ENCODE results near the gene PIAS3.
"Not testable (repeated sequence)": the region's sequence is repeated elsewhere in the genome, so short reads cannot be mapped to it uniquely, and the experiment has no call there.

Gene PIAS3

DNA sequence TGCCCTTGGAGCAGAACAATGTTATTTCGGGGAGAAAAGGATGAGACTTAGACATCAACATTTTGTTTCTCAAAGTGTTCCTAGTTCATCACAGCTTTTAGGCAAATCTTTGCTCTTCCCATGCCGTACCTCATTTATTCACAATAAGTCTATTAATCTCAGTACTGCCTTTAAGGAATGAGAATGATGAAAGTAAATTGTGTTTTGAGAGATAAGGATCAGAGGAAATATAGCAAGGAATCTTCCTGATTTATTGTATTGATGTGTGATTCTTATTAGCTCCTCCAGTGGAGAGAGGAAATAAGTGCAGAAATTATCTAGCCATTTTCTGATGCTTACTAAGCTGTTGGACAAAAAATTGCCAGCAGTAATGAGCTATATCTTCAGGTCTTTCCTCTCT, 32.9 kb downstream of the PIAS3 start:
- H3K4me1 ChIP-seq (ENCODE audit: control insufficient read depth, insufficient read depth, low read length) = peaks cover 4% of the 10 kb centered on the region
- WGBS, 2 experiments = 100% methylated on average over 1 of the region's 2 CpGs
- H3K4me3 ChIP-seq (ENCODE audit: insufficient read depth, low read depth, low read length) = no peak overlapping the region
- peaks cover 41% of the 10 kb centered on the region for H3K36me3 ChIP-seq (ENCODE audit: control insufficient read depth, insufficient read depth, low read length)
- H3K27ac ChIP-seq (ENCODE audit: insufficient read depth, low read depth, low read length, poor library complexity, severe bottlenecking) = no peak overlapping the region
- H3K27me3 ChIP-seq (ENCODE audit: control insufficient read depth, insufficient read depth, low read length, poor library complexity, severe bottlenecking) = no peaks in the 10 kb centered on the region
- no peaks in the 10 kb centered on the region for H3K9me3 ChIP-seq (ENCODE audit: control insufficient read depth, low read length)

DNA sequence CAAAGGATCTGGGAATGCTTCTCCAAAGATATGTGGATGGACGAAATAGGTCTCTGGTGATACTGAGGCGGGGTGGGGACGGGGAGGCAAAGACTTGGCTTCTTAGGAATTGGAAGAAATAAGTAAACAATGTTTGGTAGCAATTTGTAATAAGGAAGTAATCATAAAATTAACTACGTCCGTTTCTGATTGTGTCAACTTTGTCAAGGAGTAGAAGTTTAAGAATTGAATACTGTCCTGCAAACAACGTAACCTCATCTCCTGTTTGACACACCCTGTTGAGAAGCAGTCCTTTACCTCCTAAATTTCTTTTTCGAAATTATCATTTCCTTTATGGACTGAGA, 34.4 kb downstream of the PIAS3 start:
- Histone ChIP-seq H3K36me3 (ENCODE audit: control insufficient read depth, insufficient read depth, low read length) (peaks cover 30% of the 10 kb centered on the region), H3K4me1 (ENCODE audit: control insufficient read depth, insufficient read depth, low read length) (peaks cover 4% of the 10 kb centered on the region), H3K27me3 (ENCODE audit: control insufficient read depth, insufficient read depth, low read length, poor library complexity, severe bottlenecking) (no peaks in the 10 kb centered on the region), H3K9me3 (ENCODE audit: control insufficient read depth, low read length) (no peaks in the 10 kb centered on the region), H3K4me3 (ENCODE audit: insufficient read depth, low read depth, low read length) (peak overlapping the region; percentile 74), H3K27ac (ENCODE audit: insufficient read depth, low read depth, low read length, poor library complexity, severe bottlenecking) (peak overlapping the region; percentile 94)
- WGBS, 2 experiments = 3 to 4% methylated on average over 7 of the region's 7 CpGs

DNA sequence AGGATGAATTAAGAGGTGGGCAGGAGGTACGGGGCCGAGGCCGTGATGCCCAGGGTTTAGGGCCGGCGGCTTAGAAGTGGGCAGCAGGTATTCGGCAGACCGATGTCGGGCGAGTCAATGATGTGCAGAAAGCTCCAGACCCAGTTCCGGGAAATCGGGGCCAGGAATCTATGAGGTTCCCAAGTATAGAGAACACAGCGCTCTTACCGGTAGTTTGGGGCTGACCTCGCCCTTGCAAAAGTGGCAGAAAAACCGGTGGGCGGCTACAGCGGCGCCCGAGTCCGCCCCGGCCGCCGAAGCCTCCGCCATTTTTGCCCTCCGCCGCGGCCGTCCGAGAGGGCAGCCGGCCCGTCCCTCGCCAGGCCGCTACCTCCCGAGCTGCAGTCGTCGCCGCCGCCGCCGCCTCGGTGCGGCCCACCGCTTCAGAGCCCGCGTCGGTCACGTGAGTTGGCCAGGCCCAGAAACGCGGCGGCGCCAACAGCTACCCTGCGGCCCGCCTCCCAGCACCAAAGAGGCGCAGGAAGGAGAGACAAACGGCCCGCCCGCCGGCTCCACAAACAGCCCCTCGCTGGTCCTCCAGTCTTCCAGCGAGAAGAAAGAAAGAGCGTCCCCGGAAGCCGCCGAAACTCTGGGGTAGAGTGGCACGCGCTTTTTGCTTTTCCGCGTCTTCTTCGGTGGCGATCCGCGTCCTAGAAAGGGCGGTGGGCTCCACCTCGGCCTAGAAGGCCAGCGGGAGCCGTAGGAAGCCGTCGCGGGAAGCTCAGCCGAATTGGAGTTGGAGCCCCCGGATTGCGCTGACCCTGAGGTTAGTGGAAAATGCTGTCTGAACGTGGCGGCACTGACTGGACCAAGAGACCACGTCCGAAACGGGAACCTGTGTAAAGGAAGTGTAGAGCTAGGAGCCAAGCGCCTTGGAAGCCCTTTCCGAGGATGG, 35.0 kb downstream of the PIAS3 start, which contains the start of the genes POLR3C and RNF115:
Gene POLR3C, plus strand, starts transcription at position 636 of the 934 bp plus-strand sequence. CDS start 1,577 bp downstream, outside the sequence.
Gene RNF115, minus strand, starts transcription at position 531 of the 934 bp plus-strand sequence. Its CDS starts 222 bp downstream, at position 309.
- peak within 1 kb of the TSS; percentile 74 for H3K4me3 ChIP-seq (ENCODE audit: insufficient read depth, low read depth, low read length)
- WGBS, 2 experiments = 0% methylated on average over 89 of the region's 89 CpGs
- peak within 1 kb of the TSS; percentile 94 for H3K27ac ChIP-seq (ENCODE audit: insufficient read depth, low read depth, low read length, poor library complexity, severe bottlenecking)
- no peaks in the 10 kb centered on the region for H3K9me3 ChIP-seq (ENCODE audit: control insufficient read depth, low read length)
- H3K36me3 ChIP-seq (ENCODE audit: control insufficient read depth, insufficient read depth, low read length) = peaks cover 26% of the 10 kb centered on the region
- H3K4me1 ChIP-seq (ENCODE audit: control insufficient read depth, insufficient read depth, low read length) = peaks cover 4% of the 10 kb centered on the region
- no peaks in the 10 kb centered on the region for H3K27me3 ChIP-seq (ENCODE audit: control insufficient read depth, insufficient read depth, low read length, poor library complexity, severe bottlenecking)

DNA sequence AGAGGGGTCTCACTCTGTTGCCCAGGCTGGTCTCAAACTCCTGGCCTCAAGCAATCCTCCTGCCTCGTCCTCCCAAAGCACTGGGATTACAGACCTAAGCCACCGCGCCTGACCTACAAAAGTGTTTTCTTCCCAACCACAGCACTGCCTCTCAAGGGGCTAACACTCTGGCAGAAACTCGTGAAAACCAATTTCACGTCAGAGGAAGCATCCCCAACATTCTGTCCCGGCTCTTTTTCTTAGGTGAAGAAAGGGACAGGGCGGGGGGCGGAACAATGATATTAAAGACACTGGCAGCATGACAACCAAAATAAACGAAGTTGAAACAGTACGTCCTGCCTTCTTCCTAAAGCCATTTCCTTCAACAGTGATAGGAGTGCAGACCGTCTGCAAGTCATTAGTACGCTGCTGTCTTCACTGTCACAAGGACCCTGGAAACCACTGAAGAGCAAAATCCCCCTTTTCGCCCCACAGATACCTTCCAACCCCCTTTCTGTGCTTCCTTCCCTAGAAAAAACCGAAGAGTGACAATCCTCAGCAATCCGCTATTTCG, 36.0 kb downstream of the PIAS3 start:
- H3K36me3 ChIP-seq (ENCODE audit: control insufficient read depth, insufficient read depth, low read length) = peaks cover 17% of the 10 kb centered on the region
- not testable (repeated sequence) for H3K9me3 ChIP-seq (ENCODE audit: control insufficient read depth, low read length); H3K4me3 ChIP-seq (ENCODE audit: insufficient read depth, low read depth, low read length); H3K27ac ChIP-seq (ENCODE audit: insufficient read depth, low read depth, low read length, poor library complexity, severe bottlenecking); H3K4me1 ChIP-seq (ENCODE audit: control insufficient read depth, insufficient read depth, low read length); H3K27me3 ChIP-seq (ENCODE audit: control insufficient read depth, insufficient read depth, low read length, poor library complexity, severe bottlenecking)
- WGBS, 2 experiments = no CpG with 5 or more reads among the region's 16 CpGs

DNA sequence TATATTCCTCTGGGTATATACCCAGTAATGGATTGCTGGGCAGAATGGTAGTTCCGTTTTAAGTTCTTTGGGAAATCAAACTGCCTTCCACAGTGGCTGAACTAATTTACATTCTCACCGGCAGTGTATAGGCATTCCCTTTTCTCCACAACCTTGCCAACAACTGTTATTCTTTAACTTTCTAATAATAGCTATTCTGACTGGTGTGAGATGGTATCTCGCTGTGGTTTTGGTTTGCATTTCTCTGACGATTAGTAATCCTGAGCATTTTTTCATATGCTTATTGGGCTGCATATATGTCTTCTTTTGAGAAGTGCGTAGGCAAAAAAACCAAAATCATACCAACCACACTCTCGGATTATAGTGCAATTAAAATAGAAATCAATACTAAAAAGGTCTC, 40.8 kb downstream of the PIAS3 start:
- H3K36me3 ChIP-seq (ENCODE audit: control insufficient read depth, insufficient read depth, low read length); H3K9me3 ChIP-seq (ENCODE audit: control insufficient read depth, low read length); H3K4me3 ChIP-seq (ENCODE audit: insufficient read depth, low read depth, low read length); H3K27ac ChIP-seq (ENCODE audit: insufficient read depth, low read depth, low read length, poor library complexity, severe bottlenecking); H3K27me3 ChIP-seq (ENCODE audit: control insufficient read depth, insufficient read depth, low read length, poor library complexity, severe bottlenecking); H3K4me1 ChIP-seq (ENCODE audit: control insufficient read depth, insufficient read depth, low read length): not testable (repeated sequence)
- 100% methylated on average over 1 of the region's 6 CpGs; no CpG with 5 or more reads in 1 of the 2 experiments for WGBS, 2 experiments

DNA sequence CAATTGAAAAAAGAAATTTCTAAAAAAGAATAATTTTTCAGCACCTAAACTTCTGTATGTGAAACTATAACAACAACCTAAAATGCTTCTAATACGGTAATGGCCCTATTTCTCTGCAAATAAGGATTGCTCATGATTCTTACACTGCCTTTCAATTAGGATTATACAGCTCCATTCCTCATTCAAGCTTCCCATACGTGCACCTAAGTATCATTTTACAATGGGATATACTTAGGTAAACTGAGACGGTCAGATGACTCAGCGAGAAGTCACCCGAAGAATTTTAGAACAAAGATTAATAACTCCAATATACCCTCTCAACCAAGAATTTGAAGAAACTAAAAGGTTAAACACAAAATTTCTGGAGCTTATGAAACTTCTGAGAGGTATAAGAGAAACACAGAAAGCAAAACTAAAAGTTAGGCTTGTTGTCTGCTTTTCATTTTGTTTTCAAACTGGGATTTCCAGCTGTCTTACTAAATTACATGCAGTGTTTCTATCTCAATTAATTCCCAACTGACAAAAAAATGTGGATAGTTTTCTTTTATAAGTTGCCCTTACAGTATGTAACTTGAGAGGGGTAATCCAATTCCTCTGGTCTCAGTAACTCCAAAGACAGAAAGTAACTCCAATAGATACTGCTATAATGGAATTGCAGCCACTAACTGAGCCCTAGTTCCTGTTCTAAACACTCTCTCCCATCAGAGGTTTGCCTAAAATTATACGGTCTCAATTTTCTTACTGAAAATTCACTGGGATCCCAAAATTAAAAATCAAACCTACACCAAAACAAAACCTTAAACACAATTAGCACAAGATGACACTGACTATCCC, 45.7 kb downstream of the PIAS3 start:
- H3K4me1 ChIP-seq (ENCODE audit: control insufficient read depth, insufficient read depth, low read length); H3K9me3 ChIP-seq (ENCODE audit: control insufficient read depth, low read length); H3K27me3 ChIP-seq (ENCODE audit: control insufficient read depth, insufficient read depth, low read length, poor library complexity, severe bottlenecking); H3K27ac ChIP-seq (ENCODE audit: insufficient read depth, low read depth, low read length, poor library complexity, severe bottlenecking); H3K4me3 ChIP-seq (ENCODE audit: insufficient read depth, low read depth, low read length); H3K36me3 ChIP-seq (ENCODE audit: control insufficient read depth, insufficient read depth, low read length): not testable (repeated sequence)
- WGBS, 2 experiments = no CpG with 5 or more reads among the region's 6 CpGs

DNA sequence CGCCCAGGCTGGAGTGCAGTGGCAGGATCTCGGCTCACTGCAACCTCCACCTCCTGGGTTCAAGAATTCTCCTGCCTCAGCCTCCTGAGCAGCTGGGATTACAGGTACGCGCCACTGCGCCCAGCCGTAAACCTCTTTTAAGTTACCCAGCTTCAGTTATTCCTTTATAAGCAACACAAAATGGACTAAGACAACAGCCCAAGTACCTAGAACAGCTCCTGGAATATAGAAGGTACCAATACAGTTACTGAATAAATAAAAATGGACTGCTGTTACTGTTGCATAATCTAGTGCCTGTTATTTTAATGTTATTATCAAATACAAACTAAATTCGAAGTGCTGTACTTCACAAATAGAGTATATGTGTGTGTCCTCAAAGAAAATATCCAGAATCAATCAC, 52.0 kb downstream of the PIAS3 start:
- H3K36me3 ChIP-seq (ENCODE audit: control insufficient read depth, insufficient read depth, low read length) = no peaks in the 10 kb centered on the region
- 96% methylated on average over 6 of the region's 7 CpGs for whole genome bisulfite sequencing, 2 experiments
- no peak overlapping the region for H3K4me3 ChIP-seq (ENCODE audit: insufficient read depth, low read depth, low read length)
- peaks cover 4% of the 10 kb centered on the region for H3K4me1 ChIP-seq (ENCODE audit: control insufficient read depth, insufficient read depth, low read length)
- H3K27ac ChIP-seq (ENCODE audit: insufficient read depth, low read depth, low read length, poor library complexity, severe bottlenecking) = no peak overlapping the region
- H3K9me3 ChIP-seq (ENCODE audit: control insufficient read depth, low read length) = no peaks in the 10 kb centered on the region
- no peaks in the 10 kb centered on the region for H3K27me3 ChIP-seq (ENCODE audit: control insufficient read depth, insufficient read depth, low read length, poor library complexity, severe bottlenecking)

DNA sequence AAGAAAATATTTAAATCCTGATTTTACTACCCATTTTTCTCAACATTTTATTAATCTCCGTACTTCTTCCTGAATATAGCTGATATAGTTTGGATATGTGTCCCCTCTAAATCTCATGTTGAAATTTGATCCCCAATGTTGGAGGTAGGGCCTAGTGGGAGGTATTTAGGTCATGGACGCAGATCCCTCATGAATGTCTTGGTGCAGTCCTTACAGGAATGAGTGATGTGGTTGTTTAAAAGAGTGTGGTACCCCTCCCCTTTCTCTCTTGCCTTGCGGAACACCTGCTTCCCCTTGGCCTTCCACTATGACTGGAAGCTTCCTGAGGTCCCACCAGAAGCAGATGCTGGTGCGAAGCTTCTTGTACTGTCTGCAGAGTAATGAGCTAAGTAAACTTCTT, 52.5 kb downstream of the PIAS3 start:
- Histone ChIP-seq H3K9me3 (ENCODE audit: control insufficient read depth, low read length) (no peaks in the 10 kb centered on the region), H3K36me3 (ENCODE audit: control insufficient read depth, insufficient read depth, low read length) (no peaks in the 10 kb centered on the region), H3K4me1 (ENCODE audit: control insufficient read depth, insufficient read depth, low read length) (peaks cover 4% of the 10 kb centered on the region), H3K27me3 (ENCODE audit: control insufficient read depth, insufficient read depth, low read length, poor library complexity, severe bottlenecking) (no peaks in the 10 kb centered on the region), H3K27ac (ENCODE audit: insufficient read depth, low read depth, low read length, poor library complexity, severe bottlenecking) (no peak overlapping the region), H3K4me3 (ENCODE audit: insufficient read depth, low read depth, low read length) (no peak overlapping the region)
- 88 to 92% methylated on average over 2 to 4 of the region's 4 CpGs for WGBS, 2 experiments

DNA sequence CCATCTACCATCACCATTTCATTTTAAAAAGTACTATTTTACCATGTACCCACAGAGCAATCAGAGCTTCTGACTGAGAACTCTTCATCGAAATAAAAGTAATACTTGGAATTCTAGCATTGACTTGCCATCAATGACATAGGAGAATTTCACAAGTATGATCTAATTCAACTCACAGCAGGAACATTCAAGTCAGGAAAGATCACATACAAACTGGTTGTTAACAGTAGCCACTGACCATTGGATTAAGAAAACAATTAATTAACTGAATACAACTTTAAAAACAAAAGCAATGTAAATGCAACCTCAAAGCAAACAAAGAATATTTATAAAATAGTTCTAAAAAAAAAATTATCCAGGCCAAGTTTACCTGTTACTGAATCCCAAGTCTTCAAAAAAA, 53.8 kb downstream of the PIAS3 start:
- peaks cover 4% of the 10 kb centered on the region for H3K4me1 ChIP-seq (ENCODE audit: control insufficient read depth, insufficient read depth, low read length)
- 90 to 94% methylated on average over 1 of the region's 1 CpG for WGBS, 2 experiments
- H3K27me3 ChIP-seq (ENCODE audit: control insufficient read depth, insufficient read depth, low read length, poor library complexity, severe bottlenecking) = no peaks in the 10 kb centered on the region
- no peaks in the 10 kb centered on the region for H3K9me3 ChIP-seq (ENCODE audit: control insufficient read depth, low read length)
- no peak overlapping the region for H3K27ac ChIP-seq (ENCODE audit: insufficient read depth, low read depth, low read length, poor library complexity, severe bottlenecking)
- no peak overlapping the region for H3K4me3 ChIP-seq (ENCODE audit: insufficient read depth, low read depth, low read length)
- no peaks in the 10 kb centered on the region for H3K36me3 ChIP-seq (ENCODE audit: control insufficient read depth, insufficient read depth, low read length)

All from ectodermal cell (in vitro differentiated cells).